Skeletal muscle tissue (tissue), 4 donors: Measurements from ENCODE around the gene WFDC8. TPM values are rescaled to one million over a fixed set of nuclear protein-coding genes. Genes with fewer than 3 reads are reported as not detected.

Experiments used
- H3K27ac ChIP-seq: one replicate; pipeline ENCODE4 v1.7.0; 2013; ENCODE audit warnings: mild to moderate bottlenecking, low read depth, low read length, inconsistent platforms
- H3K27me3 ChIP-seq, 3 donors: one replicate each; pipeline ENCODE4 v1.7.0; 2013; ENCODE audit warnings: low read length in 3 of 3; ENCODE audit not compliant: control insufficient read depth in 3 of 3, insufficient read depth in 3 of 3
- H3K36me3 ChIP-seq, 3 donors: one replicate each; pipeline ENCODE4 v1.7.0; 2013; ENCODE audit warnings: low read length in 3 of 3; ENCODE audit not compliant: control insufficient read depth in 3 of 3, insufficient read depth in 3 of 3
- H3K4me1 ChIP-seq, 3 donors: one replicate each; pipeline ENCODE4 v1.7.0; 2013; ENCODE audit warnings: low read length in 3 of 3, mild to moderate bottlenecking in 3 of 3; ENCODE audit not compliant: control insufficient read depth in 3 of 3, insufficient read depth in 3 of 3
- H3K4me3 ChIP-seq, 3 donors: one replicate each; pipeline ENCODE4 v1.7.0; 2013; ENCODE audit warnings: low read length in 3 of 3
- H3K9ac ChIP-seq, 3 donors: one replicate each; pipeline ENCODE4 v1.7.0; 2013; ENCODE audit warnings: low read length in 3 of 3, mild to moderate bottlenecking in 3 of 3, moderate library complexity in 2 of 3, low read depth in 1 of 3
- H3K9me3 ChIP-seq, 3 donors: one replicate each; pipeline ENCODE4 v1.7.0; 2013; ENCODE audit warnings: low read length in 3 of 3; ENCODE audit not compliant: control insufficient read depth in 3 of 3
- total RNA-seq: library from RNA; depleted of rRNA; stranded (reverse); fragments of >200 nt; gene quantifications from one replicate; pipeline ENCODE4 v1.2.3, GENCODE V29; 2014
- donor health status: Osteomylitis.

WFDC8 gene
- total RNA-seq, 1 donor from 2014 or later: not detected

GRCh38 chr20:45527294-45527693, 51.8 kb downstream of the WFDC8 start:
- Histone ChIP-seq H3K4me1 (no peaks in the 10 kb centered on the region), H3K27ac (no peak overlapping the region), H3K9ac (no peak overlapping the region), H3K9me3 (no peaks in the 10 kb centered on the region), H3K27me3 (peaks cover 3 to 4% (median 3%) of the 10 kb centered on the region in 3 donors), H3K36me3 (no peaks in the 10 kb centered on the region), H3K4me3 (no peak overlapping the region)

GRCh38 chr20:45523821-45524220, 55.3 kb downstream of the WFDC8 start:
- H3K9me3 ChIP-seq: no peaks in the 10 kb centered on the region
- H3K36me3 ChIP-seq: no peaks in the 10 kb centered on the region
- H3K9ac ChIP-seq: no peak overlapping the region
- no peaks in the 10 kb centered on the region for H3K4me1 ChIP-seq
- no peak overlapping the region for H3K27ac ChIP-seq
- peaks cover 3 to 4% (median 3%) of the 10 kb centered on the region in 3 donors for H3K27me3 ChIP-seq
- H3K4me3 ChIP-seq: no peak overlapping the region

GRCh38 chr20:45518282-45518681, 60.8 kb downstream of the WFDC8 start:
- peaks cover 5 to 6% (median 5%) of the 10 kb centered on the region in 3 donors for H3K27me3 ChIP-seq
- no peaks in the 10 kb centered on the region for H3K4me1 ChIP-seq
- no peak overlapping the region for H3K27ac ChIP-seq

GRCh38 chr20:45515147-45515913, 63.8 kb downstream of the WFDC8 start, which contains the start of gene SPINT3:
Gene SPINT3, minus strand, starts transcription at chr20:45515622. Its CDS starts 14 bp downstream, at chr20:45515608.
- Histone ChIP-seq H3K27ac (no peak within 1 kb of the TSS), H3K36me3 (no peaks in the 10 kb centered on the region), H3K27me3 (peaks cover 2 to 5% (median 3%) of the 10 kb centered on the region in 3 donors), H3K9me3 (no peaks in the 10 kb centered on the region), H3K9ac (no peak within 1 kb of the TSS), H3K4me1 (no peaks in the 10 kb centered on the region), H3K4me3 (no peak within 1 kb of the TSS)

More at GRCh38 chr20:45518282-45518681, 60.8 kb downstream of the WFDC8 start:
- no peaks in the 10 kb centered on the region for H3K9me3 ChIP-seq
- H3K36me3 ChIP-seq: no peaks in the 10 kb centered on the region
- H3K4me3 ChIP-seq: no peak overlapping the region
- no peak overlapping the region for H3K9ac ChIP-seq

- Histone ChIP-seq H3K9ac (no peak overlapping the region), H3K9me3 (no peaks in the 10 kb centered on the region), H3K4me3 (no peak overlapping the region), H3K27ac (no peak overlapping the region), H3K4me1 (no peaks in the 10 kb centered on the region), H3K36me3 (no peaks in the 10 kb centered on the region), H3K27me3 (peaks cover under 1 to 5% (median 5%) of the 10 kb centered on the region in 3 donors)
Observed at GRCh38 chr20:45510242-45510862, 68.7 kb downstream of the WFDC8 start.

- Histone ChIP-seq H3K36me3 (no peaks in the 10 kb centered on the region), H3K27ac (no peak overlapping the region), H3K9ac (no peak overlapping the region), H3K4me3 (no peak overlapping the region), H3K27me3 (peaks cover 0 to 8% (median 7%) of the 10 kb centered on the region in 3 donors), H3K9me3 (no peaks in the 10 kb centered on the region), H3K4me1 (no peaks in the 10 kb centered on the region)
Observed at GRCh38 chr20:45509091-45509490, 70.0 kb downstream of the WFDC8 start.

- H3K4me1 ChIP-seq: no peaks in the 10 kb centered on the region
- peaks cover 0 to 9% (median 4%) of the 10 kb centered on the region in 3 donors for H3K27me3 ChIP-seq
- H3K27ac ChIP-seq: no peak overlapping the region
- no peaks in the 10 kb centered on the region for H3K9me3 ChIP-seq
- H3K4me3 ChIP-seq: no peak overlapping the region
- no peaks in the 10 kb centered on the region for H3K36me3 ChIP-seq
- no peak overlapping the region for H3K9ac ChIP-seq
Observed at GRCh38 chr20:45508068-45508886, 70.8 kb downstream of the WFDC8 start.

GRCh38 chr20:45507011-45507820, 71.9 kb downstream of the WFDC8 start:
- no peak overlapping the region for H3K9ac ChIP-seq
- H3K36me3 ChIP-seq: no peaks in the 10 kb centered on the region
- no peaks in the 10 kb centered on the region for H3K9me3 ChIP-seq
- H3K27me3 ChIP-seq: peaks cover 0 to 9% (median 4%) of the 10 kb centered on the region in 3 donors
- H3K4me3 ChIP-seq: no peak overlapping the region
- no peaks in the 10 kb centered on the region for H3K4me1 ChIP-seq
- no peak overlapping the region for H3K27ac ChIP-seq

GRCh38 chr20:45506398-45506797, 72.7 kb downstream of the WFDC8 start:
- Histone ChIP-seq H3K36me3 (no peaks in the 10 kb centered on the region), H3K9ac (no peak overlapping the region)

More at GRCh38 chr20:45506398-45506797, 72.7 kb downstream of the WFDC8 start:
- H3K4me1 ChIP-seq: no peaks in the 10 kb centered on the region
- no peak overlapping the region for H3K27ac ChIP-seq
- no peak overlapping the region for H3K4me3 ChIP-seq
- H3K27me3 ChIP-seq: peaks cover 3 to 9% (median 4%) of the 10 kb centered on the region in 3 donors
- H3K9me3 ChIP-seq: no peaks in the 10 kb centered on the region
